HUDEP-2 (cell line): ENCODE results near the gene PTGR1.

Source experiments
- DNase-seq, 76 experiments: peaks; one replicate each; lab custom pipeline; 2025; ENCODE audit not compliant: unreplicated experiment in 76 of 76; lab: John Stamatoyannopoulos, UW

PTGR1 gene

GRCh38 chr9:111548623-111549022, 50.8 kb downstream of the PTGR1 start:
- no peak for DNase-seq

GRCh38 chr9:111542497-111543254, 56.8 kb downstream of the PTGR1 start:
- DNase-seq, result no peak

GRCh38 chr9:111533099-111533790, 66.2 kb downstream of the PTGR1 start:
- DNase-seq, result no peak

- no peak for DNase-seq
These were observed 67.7 kb downstream of the PTGR1 start for GRCh38 chr9:111531716-111532115.

GRCh38 chr9:111529787-111530186, 69.7 kb downstream of the PTGR1 start:
- no peak for DNase-seq

- no peak for DNase-seq
These were observed 72.1 kb downstream of the PTGR1 start for GRCh38 chr9:111527347-111527746.

GRCh38 chr9:111525056-111525977, 74.1 kb downstream of the PTGR1 start, which contains the start of gene ZNF483:
Gene ZNF483 (plus strand): TSS chr9:111525179. CDS start chr9:111527396, 2,217 bp downstream.
- peak in 11 of 76 experiments; percentile 2 to 23 (median 4) for DNase-seq

- DNase-seq, result no peak
These were observed 74.8 kb downstream of the PTGR1 start for GRCh38 chr9:111524731-111525055.

GRCh38 chr9:111516061-111516465, 83.4 kb downstream of the PTGR1 start:
- peak in 1 of 76 experiments; percentile 4 for DNase-seq

GRCh38 chr9:111514967-111515366, 84.5 kb downstream of the PTGR1 start:
- no peak for DNase-seq
